ENCODE data around the gene VPS16.

DNA sequence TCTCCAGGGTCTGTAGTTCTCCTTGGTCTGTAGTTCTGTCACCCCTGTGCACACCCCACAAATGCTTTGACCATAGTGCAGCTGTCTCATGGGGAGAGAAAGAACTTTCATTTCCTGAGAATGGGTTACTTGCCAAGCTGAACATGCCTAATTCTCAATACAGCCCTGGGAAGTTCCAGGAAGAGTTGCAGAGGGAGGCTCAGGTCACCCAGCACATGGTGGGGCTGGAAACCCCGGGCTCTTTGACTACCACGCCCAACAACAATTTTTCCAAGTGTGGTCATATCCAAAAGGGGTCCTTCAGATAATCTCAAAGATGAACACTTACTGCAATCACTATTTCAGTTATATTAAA is 30.5 kb downstream of the VPS16 start:
- TF ChIP-seq CTCF (IDR thresholded peaks at IDR 0.05), result no peak
- no peak for TF ChIP-seq POLR2A (IDR thresholded peaks at IDR 0.05)
